HEK293 (cell line): ENCODE data around the gene EPG5.

Experiments used
- CTCF ChIA-PET: fragments of 350-600 bp; formaldehyde crosslinking; extraction: SDS; loops from one replicate; lab custom pipeline; 2021; ENCODE audit warnings: antibody characterized with exemption; lab: Yijun Ruan, JAX
- POLR2A ChIA-PET: fragments of 300-600 bp; formaldehyde crosslinking; extraction: SDS; loops from one replicate; lab custom pipeline; 2020; ENCODE audit warnings: antibody characterized with exemption, inconsistent platforms; lab: Yijun Ruan, JAX
- H3K27ac ChIP-seq: fragments of 200-500 bp; sonication (Bioruptor generic); 2 replicates; pipeline ENCODE4 v1.5.1; 2014; ENCODE audit warnings: low read depth, low read length, control low read depth, inconsistent platforms; ENCODE audit errors: extremely low read depth
- H3K36me3 ChIP-seq, 2 experiments: fragments of 200-500 bp in 1 of 2; sonication (Bioruptor generic) in 1 of 2; 1 replicate in 1 of 2; 2 replicates in 1 of 2; pipeline ENCODE4 v1.5.1; 2014 to 2017; ENCODE audit warnings: inconsistent platforms in 2 of 2, low read length in 2 of 2; ENCODE audit not compliant: control insufficient read depth in 2 of 2, insufficient read depth in 1 of 2
- H3K4me1 ChIP-seq: fragments of 200-500 bp; sonication (Bioruptor generic); 2 replicates; pipeline ENCODE4 v1.5.1; 2014; ENCODE audit warnings: mild to moderate bottlenecking, low read length, inconsistent platforms; ENCODE audit not compliant: control insufficient read depth, insufficient read depth
- H3K4me3 ChIP-seq: 2 replicates; pipeline ENCODE4 v1.5.1; 2011; ENCODE audit warnings: low read depth, mild to moderate bottlenecking, control low read depth, low read length, moderate library complexity
- H3K9me3 ChIP-seq: fragments of 200-500 bp; sonication (Bioruptor generic); 2 replicates; pipeline ENCODE4 v1.5.1; 2014; ENCODE audit warnings: low read depth, low read length, inconsistent platforms; ENCODE audit not compliant: control insufficient read depth, insufficient read depth
- KLF9 ChIP-seq: fragments of 450-650 bp; formaldehyde crosslinking; IDR thresholded peaks from 2 replicates; pipeline ENCODE4 v1.5.1; 2016; ENCODE audit warnings: missing biosample characterization, missing genetic modification characterization, low read depth
- SETDB1 ChIP-seq: IDR thresholded peaks from one replicate; pipeline ENCODE4 v1.6.1; 2017; ENCODE audit warnings: mild to moderate bottlenecking, low read length, moderate library complexity, mixed read lengths; ENCODE audit not compliant: insufficient read length
- WT1 ChIP-seq: fragments of 450-650 bp; formaldehyde crosslinking; IDR thresholded peaks from 2 replicates; pipeline ENCODE4 v1.5.1; 2016; ENCODE audit warnings: missing biosample characterization, missing genetic modification characterization
- ZBTB1 ChIP-seq: fragments of 450-650 bp; formaldehyde crosslinking; IDR thresholded peaks from 2 replicates; pipeline ENCODE4 v1.5.1; 2016; ENCODE audit warnings: missing biosample characterization, missing genetic modification characterization
- ZFHX2 ChIP-seq: fragments of 450-650 bp; formaldehyde crosslinking; conservative IDR thresholded peaks from 2 replicates; pipeline ENCODE4 v1.5.1; 2016; ENCODE audit warnings: missing biosample characterization, missing genetic modification characterization
- ZFP41 ChIP-seq: fragments of 450-650 bp; formaldehyde crosslinking; IDR thresholded peaks from 2 replicates; pipeline ENCODE4 v1.5.1; 2016; ENCODE audit warnings: missing biosample characterization, missing genetic modification characterization, borderline replicate concordance
- ZNF112 ChIP-seq: fragments of 450-650 bp; formaldehyde crosslinking; IDR thresholded peaks from 2 replicates; pipeline ENCODE4 v1.5.0; 2017; ENCODE audit warnings: missing biosample characterization, missing genetic modification characterization
- ZNF221 ChIP-seq: fragments of 450-650 bp; formaldehyde crosslinking; IDR thresholded peaks from 2 replicates; pipeline ENCODE4 v1.5.1; 2017; ENCODE audit warnings: missing biosample characterization, missing genetic modification characterization, borderline replicate concordance
- ZNF37A ChIP-seq: fragments of 450-650 bp; IDR thresholded peaks from 2 replicates; pipeline ENCODE4 v1.5.1; 2018; ENCODE audit warnings: missing biosample characterization, missing genetic modification characterization
- ZNF391 ChIP-seq: fragments of 450-650 bp; formaldehyde crosslinking; IDR thresholded peaks from 2 replicates; pipeline ENCODE4 v1.5.1; 2016; ENCODE audit warnings: low read depth, missing biosample characterization, missing genetic modification characterization, borderline replicate concordance
- ZNF529 ChIP-seq: fragments of 450-650 bp; formaldehyde crosslinking; IDR thresholded peaks from 2 replicates; pipeline ENCODE4 v1.5.1; 2017; ENCODE audit warnings: missing genetic modification characterization, missing biosample characterization; ENCODE audit not compliant: insufficient replicate concordance
- ZNF544 ChIP-seq: fragments of 450-650 bp; formaldehyde crosslinking; IDR thresholded peaks from 2 replicates; pipeline ENCODE4 v1.5.0; 2017; ENCODE audit warnings: missing biosample characterization, missing genetic modification characterization
- ZNF548 ChIP-seq: fragments of 450-650 bp; formaldehyde crosslinking; IDR thresholded peaks from 2 replicates; pipeline ENCODE4 v1.5.1; 2016; ENCODE audit warnings: missing biosample characterization, missing genetic modification characterization
- ZNF596 ChIP-seq: fragments of 450-650 bp; IDR thresholded peaks from 2 replicates; pipeline ENCODE4 v1.5.0; 2018; ENCODE audit warnings: missing biosample characterization, mild to moderate bottlenecking, missing genetic modification characterization, moderate library complexity
- ZNF670 ChIP-seq: fragments of 450-650 bp; formaldehyde crosslinking; IDR thresholded peaks from 2 replicates; pipeline ENCODE4 v1.5.1; 2016; ENCODE audit warnings: missing biosample characterization, missing genetic modification characterization, low read depth
- TF ChIP-seq, protein P1 (sequence below): fragments of 450-650 bp; formaldehyde crosslinking; IDR thresholded peaks from 2 replicates; pipeline ENCODE4 v1.5.1; 2016; ENCODE audit warnings: missing biosample characterization, missing genetic modification characterization
- TF ChIP-seq, protein P2 (sequence below): IDR thresholded peaks from 2 replicates; pipeline ENCODE4 v1.6.1; 2011; ENCODE audit warnings: mild to moderate bottlenecking, low read depth, low read length, borderline replicate concordance
- TF ChIP-seq, protein P3 (sequence below): fragments of 450-650 bp; formaldehyde crosslinking; IDR thresholded peaks from 2 replicates; pipeline ENCODE4 v1.5.1; 2016; ENCODE audit warnings: missing biosample characterization, missing genetic modification characterization
- TF ChIP-seq, protein P4 (sequence below): fragments of 450-650 bp; formaldehyde crosslinking; conservative IDR thresholded peaks from 2 replicates; pipeline ENCODE4 v1.5.1; 2016; ENCODE audit warnings: low read depth, missing biosample characterization, missing genetic modification characterization
- TF ChIP-seq, protein P5 (sequence below): fragments of 450-650 bp; formaldehyde crosslinking; IDR thresholded peaks from 2 replicates; pipeline ENCODE4 v1.5.1; 2017; ENCODE audit warnings: missing biosample characterization, missing genetic modification characterization

EPG5 gene

DNA sequence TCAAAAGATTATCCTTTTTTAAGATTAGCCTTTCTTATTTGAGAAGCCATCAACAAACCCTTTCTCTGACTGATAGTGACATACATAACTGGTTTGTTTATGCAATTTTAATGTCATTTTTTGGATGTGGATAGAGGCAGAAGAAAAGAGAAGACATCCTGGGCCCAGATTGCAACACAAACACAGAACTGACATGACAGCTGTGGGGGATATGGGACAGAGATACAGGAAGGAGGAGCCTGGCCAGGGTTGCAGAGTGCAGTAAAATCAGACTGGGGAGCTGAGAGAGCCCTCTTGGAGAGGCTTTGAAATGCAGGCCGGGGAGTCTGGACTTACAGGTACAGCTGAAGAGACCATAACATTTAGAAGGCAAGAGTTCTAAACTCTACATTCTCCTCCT lies 76.5 kb downstream of the EPG5 start:
- ChIA-PET CTCF (interaction anchor here (0.6 to 2.8 kb wide), 3 partner anchors 11 to 106 kb away, joined by 3 to 15 read pairs (median 3); no protein-coding TSS in a partner anchor), POLR2A (no interaction called here)
- no peaks in the 10 kb centered on the region for H3K4me1 ChIP-seq
- H3K27ac ChIP-seq = no peak overlapping the region
- H3K4me3 ChIP-seq = no peak overlapping the region
- TF ChIP-seq ZNF544 (tag by site-specific recombination) = no peak
- no peak for TF ChIP-seq ZNF670 (tag by site-specific recombination)
- TF ChIP-seq, protein P1, sequence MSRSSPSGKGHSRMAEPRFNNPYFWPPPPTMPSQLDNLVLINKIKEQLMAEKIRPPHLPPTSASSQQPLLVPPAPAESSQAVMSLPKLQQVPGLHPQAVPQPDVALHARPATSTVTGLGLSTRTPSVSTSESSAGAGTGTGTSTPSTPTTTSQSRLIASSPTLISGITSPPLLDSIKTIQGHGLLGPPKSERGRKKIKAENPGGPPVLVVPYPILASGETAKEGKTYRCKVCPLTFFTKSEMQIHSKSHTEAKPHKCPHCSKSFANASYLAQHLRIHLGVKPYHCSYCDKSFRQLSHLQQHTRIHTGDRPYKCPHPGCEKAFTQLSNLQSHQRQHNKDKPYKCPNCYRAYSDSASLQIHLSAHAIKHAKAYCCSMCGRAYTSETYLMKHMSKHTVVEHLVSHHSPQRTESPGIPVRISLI = no peak
- TF ChIP-seq ZFHX2 (tag by site-specific recombination) = no peak
- TF ChIP-seq WT1 (tag by site-specific recombination) = no peak
- TF ChIP-seq, protein P2, sequence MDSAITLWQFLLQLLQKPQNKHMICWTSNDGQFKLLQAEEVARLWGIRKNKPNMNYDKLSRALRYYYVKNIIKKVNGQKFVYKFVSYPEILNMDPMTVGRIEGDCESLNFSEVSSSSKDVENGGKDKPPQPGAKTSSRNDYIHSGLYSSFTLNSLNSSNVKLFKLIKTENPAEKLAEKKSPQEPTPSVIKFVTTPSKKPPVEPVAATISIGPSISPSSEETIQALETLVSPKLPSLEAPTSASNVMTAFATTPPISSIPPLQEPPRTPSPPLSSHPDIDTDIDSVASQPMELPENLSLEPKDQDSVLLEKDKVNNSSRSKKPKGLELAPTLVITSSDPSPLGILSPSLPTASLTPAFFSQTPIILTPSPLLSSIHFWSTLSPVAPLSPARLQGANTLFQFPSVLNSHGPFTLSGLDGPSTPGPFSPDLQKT = no peak
- TF ChIP-seq ZNF529 = no peak
- no peak for TF ChIP-seq ZNF221 (tag by site-specific recombination)
- no peak for TF ChIP-seq ZFP41 (tag by site-specific recombination)
- no peak for TF ChIP-seq SETDB1
- TF ChIP-seq ZNF596 (tag by site-specific recombination) = no peak
- no peak for TF ChIP-seq ZNF548
- TF ChIP-seq ZBTB1 (tag by site-specific recombination) = no peak
- TF ChIP-seq KLF9 (tag by site-specific recombination) = no peak
- TF ChIP-seq, protein P3, sequence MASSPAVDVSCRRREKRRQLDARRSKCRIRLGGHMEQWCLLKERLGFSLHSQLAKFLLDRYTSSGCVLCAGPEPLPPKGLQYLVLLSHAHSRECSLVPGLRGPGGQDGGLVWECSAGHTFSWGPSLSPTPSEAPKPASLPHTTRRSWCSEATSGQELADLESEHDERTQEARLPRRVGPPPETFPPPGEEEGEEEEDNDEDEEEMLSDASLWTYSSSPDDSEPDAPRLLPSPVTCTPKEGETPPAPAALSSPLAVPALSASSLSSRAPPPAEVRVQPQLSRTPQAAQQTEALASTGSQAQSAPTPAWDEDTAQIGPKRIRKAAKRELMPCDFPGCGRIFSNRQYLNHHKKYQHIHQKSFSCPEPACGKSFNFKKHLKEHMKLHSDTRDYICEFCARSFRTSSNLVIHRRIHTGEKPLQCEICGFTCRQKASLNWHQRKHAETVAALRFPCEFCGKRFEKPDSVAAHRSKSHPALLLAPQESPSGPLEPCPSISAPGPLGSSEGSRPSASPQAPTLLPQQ (tag by site-specific recombination) = no peak
- TF ChIP-seq ZNF391 = no peak
- TF ChIP-seq, protein P4, sequence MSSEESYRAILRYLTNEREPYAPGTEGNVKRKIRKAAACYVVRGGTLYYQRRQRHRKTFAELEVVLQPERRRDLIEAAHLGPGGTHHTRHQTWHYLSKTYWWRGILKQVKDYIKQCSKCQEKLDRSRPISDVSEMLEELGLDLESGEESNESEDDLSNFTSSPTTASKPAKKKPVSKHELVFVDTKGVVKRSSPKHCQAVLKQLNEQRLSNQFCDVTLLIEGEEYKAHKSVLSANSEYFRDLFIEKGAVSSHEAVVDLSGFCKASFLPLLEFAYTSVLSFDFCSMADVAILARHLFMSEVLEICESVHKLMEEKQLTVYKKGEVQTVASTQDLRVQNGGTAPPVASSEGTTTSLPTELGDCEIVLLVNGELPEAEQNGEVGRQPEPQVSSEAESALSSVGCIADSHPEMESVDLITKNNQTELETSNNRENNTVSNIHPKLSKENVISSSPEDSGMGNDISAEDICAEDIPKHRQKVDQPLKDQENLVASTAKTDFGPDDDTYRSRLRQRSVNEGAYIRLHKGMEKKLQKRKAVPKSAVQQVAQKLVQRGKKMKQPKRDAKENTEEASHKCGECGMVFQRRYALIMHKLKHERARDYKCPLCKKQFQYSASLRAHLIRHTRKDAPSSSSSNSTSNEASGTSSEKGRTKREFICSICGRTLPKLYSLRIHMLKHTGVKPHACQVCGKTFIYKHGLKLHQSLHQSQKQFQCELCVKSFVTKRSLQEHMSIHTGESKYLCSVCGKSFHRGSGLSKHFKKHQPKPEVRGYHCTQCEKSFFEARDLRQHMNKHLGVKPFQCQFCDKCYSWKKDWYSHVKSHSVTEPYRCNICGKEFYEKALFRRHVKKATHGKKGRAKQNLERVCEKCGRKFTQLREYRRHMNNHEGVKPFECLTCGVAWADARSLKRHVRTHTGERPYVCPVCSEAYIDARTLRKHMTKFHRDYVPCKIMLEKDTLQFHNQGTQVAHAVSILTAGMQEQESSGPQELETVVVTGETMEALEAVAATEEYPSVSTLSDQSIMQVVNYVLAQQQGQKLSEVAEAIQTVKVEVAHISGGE (tag by site-specific recombination) = no peak
- TF ChIP-seq ZNF112 (tag by site-specific recombination) = no peak
- no peak for TF ChIP-seq ZNF37A (tag by site-specific recombination)
- TF ChIP-seq, protein P5, sequence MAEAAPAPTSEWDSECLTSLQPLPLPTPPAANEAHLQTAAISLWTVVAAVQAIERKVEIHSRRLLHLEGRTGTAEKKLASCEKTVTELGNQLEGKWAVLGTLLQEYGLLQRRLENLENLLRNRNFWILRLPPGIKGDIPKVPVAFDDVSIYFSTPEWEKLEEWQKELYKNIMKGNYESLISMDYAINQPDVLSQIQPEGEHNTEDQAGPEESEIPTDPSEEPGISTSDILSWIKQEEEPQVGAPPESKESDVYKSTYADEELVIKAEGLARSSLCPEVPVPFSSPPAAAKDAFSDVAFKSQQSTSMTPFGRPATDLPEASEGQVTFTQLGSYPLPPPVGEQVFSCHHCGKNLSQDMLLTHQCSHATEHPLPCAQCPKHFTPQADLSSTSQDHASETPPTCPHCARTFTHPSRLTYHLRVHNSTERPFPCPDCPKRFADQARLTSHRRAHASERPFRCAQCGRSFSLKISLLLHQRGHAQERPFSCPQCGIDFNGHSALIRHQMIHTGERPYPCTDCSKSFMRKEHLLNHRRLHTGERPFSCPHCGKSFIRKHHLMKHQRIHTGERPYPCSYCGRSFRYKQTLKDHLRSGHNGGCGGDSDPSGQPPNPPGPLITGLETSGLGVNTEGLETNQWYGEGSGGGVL (tag by site-specific recombination) = no peak
- TF ChIP-seq, all 188 proteins: peak for 0
- Histone ChIP-seq H3K9me3 (no peaks in the 10 kb centered on the region), H3K36me3 (peaks cover 8 to 20% of the 10 kb centered on the region in 2 experiments)
